Lung (tissue), 12 donors: Measurements from ENCODE around the gene ZNHIT3. TPM values are rescaled to one million over a fixed set of nuclear protein-coding genes. Genes with fewer than 3 reads are reported as not detected.

Source experiments
- ATAC-seq: fragments of 200-7000 bp; cut with Tn5 transposase; one replicate; pipeline ENCODE4 v1.9.1; 2020; ENCODE audit warnings: moderate number of reproducible peaks; ENCODE audit not compliant: insufficient read depth, low FRiP score
- DNase-seq, 3 donors: peaks; one replicate each; pipeline ENCODE4 v3.0.0-alpha.2; 2013 to 2017
- H3K27ac ChIP-seq, 2 donors: one replicate each; pipeline ENCODE4 v1.5.1; 2013; ENCODE audit warnings: mild to moderate bottlenecking in 2 of 2, moderate library complexity in 2 of 2, control low read depth in 1 of 2, inconsistent platforms in 1 of 2, low read depth in 1 of 2, low read length in 1 of 2
- H3K27me3 ChIP-seq, 3 donors: one replicate each; pipeline ENCODE4 v1.5.1; 2013; ENCODE audit warnings: low read length in 2 of 3; ENCODE audit not compliant: control insufficient read depth in 3 of 3, insufficient read depth in 3 of 3
- H3K36me3 ChIP-seq, 4 donors: one replicate each; pipeline ENCODE4 v1.5.1; 2013; ENCODE audit warnings: low read length in 4 of 4, mild to moderate bottlenecking in 1 of 4, moderate library complexity in 1 of 4; ENCODE audit not compliant: control insufficient read depth in 4 of 4, insufficient read depth in 4 of 4
- H3K4me1 ChIP-seq, 5 donors: one replicate each; pipeline ENCODE4 v1.5.1; 2013; ENCODE audit warnings: low read length in 5 of 5, mild to moderate bottlenecking in 2 of 5, moderate library complexity in 1 of 5; ENCODE audit not compliant: control insufficient read depth in 5 of 5, insufficient read depth in 5 of 5
- H3K4me3 ChIP-seq: one replicate; pipeline ENCODE4 v1.5.1; 2013; ENCODE audit warnings: mild to moderate bottlenecking, control low read depth, moderate library complexity
- H3K9ac ChIP-seq, 2 donors: one replicate each; pipeline ENCODE4 v1.5.1; 2013; ENCODE audit warnings: low read length in 2 of 2, control low read depth in 1 of 2; ENCODE audit not compliant: insufficient read depth in 1 of 2
- H3K9me3 ChIP-seq, 4 donors: one replicate each; pipeline ENCODE4 v1.5.1; 2013; ENCODE audit warnings: low read length in 3 of 4, mild to moderate bottlenecking in 1 of 4, moderate library complexity in 1 of 4; ENCODE audit not compliant: control insufficient read depth in 4 of 4, insufficient read depth in 3 of 4
- CTCF ChIP-seq: IDR thresholded peaks from 2 replicates; pipeline ENCODE4 v1.5.1; 2012; ENCODE audit warnings: mild to moderate bottlenecking; ENCODE audit errors: control extremely low read depth, extremely low read depth
- WGBS, 2 donors: extraction: QIAGEN DNeasy Blood & Tissue Kit; methylation state at CpG; one replicate each; pipeline ENCODE4 v1.1.7; 2013; 5-methylcytosine and 5-hydroxymethylcytosine counted together
- polyA plus RNA-seq, 2 donors: library from polyadenylated mRNA; stranded (reverse); fragments of 200-250 nt; gene quantifications; one replicate each; pipeline ENCODE4 v1.2.1, GENCODE V29; 2013
- total RNA-seq, 2 donors: library from RNA; depleted of rRNA in 1 of 2; stranded (reverse); fragments of >200 nt in 1 of 2; gene quantifications; one replicate each; pipeline ENCODE4 v1.2.1, GENCODE V29; 2014 to 2021
- donor health status: control.
- donor health status: control.
- donor health status: Bipolar disorder and iron deficiency.
- donor health status: healthy.
- donor health status: DM: yes; HTN: yes; CAD: no.

ZNHIT3 gene
- total and polyA plus RNA-seq, 4 donors, result 23.0 to 35.2 (median 33.6) TPM

- no peaks in the 10 kb centered on the region for H3K9me3 ChIP-seq
- no peak for TF ChIP-seq CTCF
- WGBS, 2 donors, result 96 to 99% methylated on average over 3 of the region's 3 CpGs
- DNase-seq (no peak), ATAC-seq (no peak)
- peaks cover 0 to 5% (median 3%) of the 10 kb centered on the region in 4 donors for H3K36me3 ChIP-seq
- no peak overlapping the region for H3K27ac ChIP-seq
- no peak overlapping the region for H3K4me3 ChIP-seq
- no peak overlapping the region for H3K9ac ChIP-seq
- H3K4me1 ChIP-seq, result peaks cover 0 to 8% (median 3%) of the 10 kb centered on the region in 5 donors
- H3K27me3 ChIP-seq, result no peaks in the 10 kb centered on the region
Observed at GRCh38 chr17:36540696-36541095, 54.2 kb downstream of the ZNHIT3 start.

- no peak for ATAC-seq
Observed at GRCh38 chr17:36542755-36543154, 56.3 kb downstream of the ZNHIT3 start.

GRCh38 chr17:36544044-36544306, 57.5 kb downstream of the ZNHIT3 start:
- Histone ChIP-seq H3K4me1 (peaks cover 0 to 30% (median 3%) of the 10 kb centered on the region in 5 donors), H3K36me3 (peaks cover 0 to 4% (median 1%) of the 10 kb centered on the region in 4 donors), H3K4me3 (peak overlapping the region; percentile 96), H3K9ac (peak overlapping the region; percentile 97 to 99), H3K27ac (peak overlapping the region; percentile 99 to 100), H3K9me3 (no peaks in the 10 kb centered on the region), H3K27me3 (no peaks in the 10 kb centered on the region)
- ATAC-seq (no peak), DNase-seq (peak in 1 of 3 donors; percentile 65)
- 0% methylated on average over 10 of the region's 10 CpGs for WGBS, 2 donors
- TF ChIP-seq CTCF, result no peak

More at GRCh38 chr17:36542755-36543154, 56.3 kb downstream of the ZNHIT3 start:
- 96 to 97% methylated on average over 15 of the region's 15 CpGs for WGBS, 2 donors
- no peak for TF ChIP-seq CTCF
- no peak overlapping the region for H3K4me3 ChIP-seq
- H3K27ac ChIP-seq, result no peak overlapping the region
- no peak for DNase-seq
- peaks cover 0 to 27% (median 3%) of the 10 kb centered on the region in 5 donors for H3K4me1 ChIP-seq
- H3K9me3 ChIP-seq, result no peaks in the 10 kb centered on the region
- peaks cover 0 to 4% (median 1%) of the 10 kb centered on the region in 4 donors for H3K36me3 ChIP-seq
- H3K27me3 ChIP-seq, result no peaks in the 10 kb centered on the region
- H3K9ac ChIP-seq, result no peak overlapping the region
